ENCODE data around the gene HOXA10. TPM values are rescaled to one million over a fixed set of nuclear protein-coding genes. Genes with fewer than 3 reads are reported as not detected.

Gene HOXA10
- total and polyA plus RNA-seq, 2 donors (not counting 1 experiment from before 2014, with no cell fraction given): 0.17 to 1.00 TPM

DNA sequence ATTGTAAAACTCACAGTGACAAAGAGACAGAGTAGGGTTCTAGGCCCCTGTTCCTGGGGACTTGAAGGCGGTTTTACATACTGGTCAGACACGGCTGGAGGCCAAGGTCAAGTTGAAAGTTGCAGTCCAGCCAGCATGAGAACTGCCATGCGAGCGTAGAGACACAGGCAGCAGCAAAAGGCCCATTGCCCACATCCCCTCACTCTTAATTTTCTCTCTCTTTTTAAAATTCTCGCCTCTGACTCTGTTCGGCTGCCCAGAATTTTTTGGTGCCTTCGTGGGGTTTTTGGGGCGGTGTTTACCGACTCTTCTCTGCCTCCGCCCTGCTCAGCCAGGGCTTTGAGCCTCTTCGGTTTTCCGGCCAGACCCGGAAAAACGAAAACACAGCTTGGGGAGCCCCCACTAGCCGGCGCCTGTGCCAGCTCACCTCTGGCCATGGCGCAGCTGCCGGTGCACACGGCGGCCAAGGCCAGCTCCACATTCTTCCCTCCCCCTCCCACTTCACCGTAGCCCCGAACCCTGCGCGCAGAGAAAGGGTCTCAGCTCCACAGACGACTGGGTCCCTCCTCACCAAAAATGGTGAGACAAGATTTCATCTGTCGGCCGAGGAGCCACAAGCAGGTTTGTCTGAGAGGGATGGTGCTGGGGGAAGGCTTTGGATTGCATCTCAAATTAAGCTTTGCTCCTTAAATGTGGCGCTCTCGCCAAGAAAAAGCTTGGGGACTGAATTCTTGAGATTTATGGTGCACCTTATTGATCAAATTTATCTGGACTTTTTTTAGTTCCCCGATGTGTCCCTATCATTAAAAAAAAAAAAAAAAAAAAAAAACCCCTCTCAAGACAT lies 28.1 kb upstream of the HOXA10 start:
- Histone ChIP-seq H3K9me3 (ENCODE audit: control insufficient read depth, insufficient read depth, low read depth, low read length) (no peaks in the 10 kb centered on the region), H3K36me3 (ENCODE audit: control insufficient read depth, insufficient read depth, low read length) (no peaks in the 10 kb centered on the region), H3K4me3 (replicated peaks in 1 of 4; ENCODE audit: control extremely low read depth in 1 of 4, insufficient read depth in 1 of 4, low read depth in 3 of 4, low read length in 4 of 4) (no peak overlapping the region), H3K27ac (ENCODE audit: insufficient read depth, low read length) (no peak overlapping the region), H4K20me1 (ENCODE audit: control insufficient read depth, extremely low read depth, insufficient read depth, low read length) (no peaks in the 10 kb centered on the region), H2AFZ (ENCODE audit: low read length) (no peak overlapping the region), H3K4me2 (ENCODE audit: extremely low read depth, insufficient read depth, low read length) (no peak overlapping the region), H3K9ac (ENCODE audit: insufficient read depth, low read length) (no peak overlapping the region), H3K4me1 (ENCODE audit: control insufficient read depth, extremely low read depth, insufficient read depth, low read length) (peaks cover 2% of the 10 kb centered on the region), H3K79me2 (ENCODE audit: control insufficient read depth, insufficient read depth, low read length) (no peaks in the 10 kb centered on the region), H3K27me3 (ENCODE audit: control insufficient read depth, insufficient read depth, low read length) (peaks cover 87% of the 10 kb centered on the region)
- TF ChIP-seq, protein P1, sequence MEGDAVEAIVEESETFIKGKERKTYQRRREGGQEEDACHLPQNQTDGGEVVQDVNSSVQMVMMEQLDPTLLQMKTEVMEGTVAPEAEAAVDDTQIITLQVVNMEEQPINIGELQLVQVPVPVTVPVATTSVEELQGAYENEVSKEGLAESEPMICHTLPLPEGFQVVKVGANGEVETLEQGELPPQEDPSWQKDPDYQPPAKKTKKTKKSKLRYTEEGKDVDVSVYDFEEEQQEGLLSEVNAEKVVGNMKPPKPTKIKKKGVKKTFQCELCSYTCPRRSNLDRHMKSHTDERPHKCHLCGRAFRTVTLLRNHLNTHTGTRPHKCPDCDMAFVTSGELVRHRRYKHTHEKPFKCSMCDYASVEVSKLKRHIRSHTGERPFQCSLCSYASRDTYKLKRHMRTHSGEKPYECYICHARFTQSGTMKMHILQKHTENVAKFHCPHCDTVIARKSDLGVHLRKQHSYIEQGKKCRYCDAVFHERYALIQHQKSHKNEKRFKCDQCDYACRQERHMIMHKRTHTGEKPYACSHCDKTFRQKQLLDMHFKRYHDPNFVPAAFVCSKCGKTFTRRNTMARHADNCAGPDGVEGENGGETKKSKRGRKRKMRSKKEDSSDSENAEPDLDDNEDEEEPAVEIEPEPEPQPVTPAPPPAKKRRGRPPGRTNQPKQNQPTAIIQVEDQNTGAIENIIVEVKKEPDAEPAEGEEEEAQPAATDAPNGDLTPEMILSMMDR (conservative IDR thresholded peaks at IDR 0.05 in 1 of 2, IDR thresholded peaks at IDR 0.05 in 1 of 2; ENCODE audit: low read depth in 1 of 2, low read length in 2 of 2): no peak
- peak; percentile 64 for TF ChIP-seq EZH2 (IDR thresholded peaks at IDR 0.05; ENCODE audit: low read length, missing control alignments)
- DNase-seq (ENCODE audit: low read depth in 2 of 2): no peak

DNA sequence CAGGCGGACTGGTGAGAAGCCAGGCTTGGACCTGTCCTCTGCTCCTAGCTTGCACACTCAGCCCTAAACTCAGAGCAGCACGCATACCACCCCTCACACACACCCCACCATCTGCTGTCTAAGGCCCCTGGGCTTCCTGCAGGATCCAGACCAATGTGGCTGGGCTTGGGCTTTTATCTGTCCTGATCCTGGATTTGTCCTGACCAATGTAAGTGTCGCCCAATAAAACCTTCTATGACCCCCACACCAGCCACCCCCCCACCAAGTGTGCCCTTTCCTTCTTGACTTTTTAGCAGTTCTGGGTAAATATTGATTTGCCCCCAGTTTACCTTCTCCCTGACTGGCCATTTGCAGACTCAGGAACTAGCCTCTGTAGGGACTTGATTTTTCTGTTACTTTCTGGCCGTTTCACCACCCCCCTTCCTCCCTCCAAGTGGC lies 27.5 kb upstream of the HOXA10 start:
- H3K9me3 ChIP-seq (ENCODE audit: control insufficient read depth, insufficient read depth, low read depth, low read length): no peaks in the 10 kb centered on the region
- no peak for TF ChIP-seq EZH2 (IDR thresholded peaks at IDR 0.05; ENCODE audit: low read length, missing control alignments)
- TF ChIP-seq, protein P1 (conservative IDR thresholded peaks at IDR 0.05 in 1 of 2, IDR thresholded peaks at IDR 0.05 in 1 of 2; ENCODE audit: low read depth in 1 of 2, low read length in 2 of 2): no peak
- no peak overlapping the region for H2AFZ ChIP-seq (ENCODE audit: low read length)
- H3K9ac ChIP-seq (ENCODE audit: insufficient read depth, low read length): no peak overlapping the region
- peaks cover 86% of the 10 kb centered on the region for H3K27me3 ChIP-seq (ENCODE audit: control insufficient read depth, insufficient read depth, low read length)
- peaks cover 2% of the 10 kb centered on the region for H3K4me1 ChIP-seq (ENCODE audit: control insufficient read depth, extremely low read depth, insufficient read depth, low read length)
- H3K27ac ChIP-seq (ENCODE audit: insufficient read depth, low read length): no peak overlapping the region
- H4K20me1 ChIP-seq (ENCODE audit: control insufficient read depth, extremely low read depth, insufficient read depth, low read length): no peaks in the 10 kb centered on the region
- no peak overlapping the region for H3K4me3 ChIP-seq (replicated peaks in 1 of 4; ENCODE audit: control extremely low read depth in 1 of 4, insufficient read depth in 1 of 4, low read depth in 3 of 4, low read length in 4 of 4)
- no peaks in the 10 kb centered on the region for H3K79me2 ChIP-seq (ENCODE audit: control insufficient read depth, insufficient read depth, low read length)
- peak overlapping the region; percentile 1 for H3K4me2 ChIP-seq (ENCODE audit: extremely low read depth, insufficient read depth, low read length)
- no peaks in the 10 kb centered on the region for H3K36me3 ChIP-seq (ENCODE audit: control insufficient read depth, insufficient read depth, low read length)
- DNase-seq (ENCODE audit: low read depth in 2 of 2): no peak

DNA sequence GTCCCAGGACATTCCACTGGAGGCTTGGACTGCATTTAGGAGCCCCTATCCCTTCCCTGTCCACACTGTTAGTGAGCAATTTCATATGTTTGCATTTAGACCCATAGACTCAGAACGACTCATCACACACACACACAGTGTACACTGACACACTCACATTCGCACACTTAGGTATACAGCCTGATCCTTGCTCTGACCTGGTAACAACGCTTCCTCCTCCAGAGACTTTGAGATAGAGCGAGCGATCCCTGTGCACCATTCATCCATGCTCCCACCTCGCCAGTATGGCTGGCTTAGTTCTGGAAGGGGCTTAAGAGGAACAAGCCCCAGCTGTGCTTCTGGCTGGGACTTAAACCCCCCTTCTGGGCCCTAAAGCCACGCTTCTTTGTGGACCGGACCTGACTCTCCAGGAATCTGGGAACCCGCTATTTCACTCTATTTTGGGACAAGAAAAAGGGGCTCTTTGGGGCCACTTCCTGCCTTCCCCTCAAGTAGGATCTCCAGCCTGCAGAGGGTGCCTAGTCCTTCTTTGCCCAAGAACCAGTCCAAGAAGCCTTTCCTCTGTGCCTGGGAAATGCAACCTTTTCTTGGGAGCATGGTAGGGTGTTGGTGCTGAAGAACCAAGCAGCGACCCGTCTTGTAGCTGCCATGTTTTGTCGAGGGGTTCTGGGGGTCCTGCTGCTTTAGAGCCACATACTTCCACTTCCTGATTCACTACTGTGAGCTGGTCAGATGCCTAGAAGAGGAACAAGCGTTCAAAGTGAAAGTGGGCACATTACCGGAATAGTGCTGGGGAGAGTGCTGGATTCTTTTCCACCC lies 26.9 kb upstream of the HOXA10 start:
- peaks cover 79% of the 10 kb centered on the region for H3K27me3 ChIP-seq (ENCODE audit: control insufficient read depth, insufficient read depth, low read length)
- H3K9ac ChIP-seq (ENCODE audit: insufficient read depth, low read length): no peak overlapping the region
- DNase-seq (ENCODE audit: low read depth in 2 of 2): no peak
- H3K4me2 ChIP-seq (ENCODE audit: extremely low read depth, insufficient read depth, low read length): peak overlapping the region; percentile 1
- peaks cover 2% of the 10 kb centered on the region for H3K4me1 ChIP-seq (ENCODE audit: control insufficient read depth, extremely low read depth, insufficient read depth, low read length)
- H3K79me2 ChIP-seq (ENCODE audit: control insufficient read depth, insufficient read depth, low read length): no peaks in the 10 kb centered on the region
- H3K27ac ChIP-seq (ENCODE audit: insufficient read depth, low read length): no peak overlapping the region
- H3K9me3 ChIP-seq (ENCODE audit: control insufficient read depth, insufficient read depth, low read depth, low read length): no peaks in the 10 kb centered on the region
- H4K20me1 ChIP-seq (ENCODE audit: control insufficient read depth, extremely low read depth, insufficient read depth, low read length): no peaks in the 10 kb centered on the region
- no peak overlapping the region for H2AFZ ChIP-seq (ENCODE audit: low read length)
- no peak overlapping the region for H3K4me3 ChIP-seq (replicated peaks in 1 of 4; ENCODE audit: control extremely low read depth in 1 of 4, insufficient read depth in 1 of 4, low read depth in 3 of 4, low read length in 4 of 4)
- H3K36me3 ChIP-seq (ENCODE audit: control insufficient read depth, insufficient read depth, low read length): no peaks in the 10 kb centered on the region
- peak; percentile 98 for TF ChIP-seq EZH2 (IDR thresholded peaks at IDR 0.05; ENCODE audit: low read length, missing control alignments)
- TF ChIP-seq, protein P1 (conservative IDR thresholded peaks at IDR 0.05 in 1 of 2, IDR thresholded peaks at IDR 0.05 in 1 of 2; ENCODE audit: low read depth in 1 of 2, low read length in 2 of 2): no peak
